IgD-negative memory B cell (primary cell): ENCODE measurements around the gene PFKFB4. TPM values are rescaled to one million over a fixed set of nuclear protein-coding genes. Genes with fewer than 3 reads are reported as not detected.
"Not testable (repeated sequence)": the region's sequence is repeated elsewhere in the genome, so short reads cannot be mapped to it uniquely, and the experiment has no call there.

Source experiments
- H3K27ac Mint-ChIP-seq, 3 donors: one replicate each; pipeline ENCODE4 v1.8.0; 2020 to 2022; ENCODE audit warnings: mild to moderate bottlenecking in 3 of 3, mixed read lengths in 3 of 3, moderate library complexity in 1 of 3
- H3K27me3 Mint-ChIP-seq: one replicate; pipeline ENCODE4 v1.8.0; 2021; ENCODE audit warnings: mixed read lengths
- H3K36me3 Mint-ChIP-seq: one replicate; pipeline ENCODE4 v1.8.0; 2020; ENCODE audit warnings: mild to moderate bottlenecking, mixed read lengths
- H3K4me1 Mint-ChIP-seq, 3 donors: one replicate each; pipeline ENCODE4 v1.8.0; 2020 to 2022; ENCODE audit warnings: mixed read lengths in 3 of 3, mild to moderate bottlenecking in 1 of 3
- H3K4me3 Mint-ChIP-seq, 4 donors: one replicate each; pipeline ENCODE4 v1.8.0; 2020 to 2022; ENCODE audit warnings: mild to moderate bottlenecking in 4 of 4, mixed read lengths in 4 of 4, moderate library complexity in 3 of 4
- H3K9me3 Mint-ChIP-seq, 3 donors: one replicate each; pipeline ENCODE4 v1.8.0; 2020 to 2021; ENCODE audit warnings: mixed read lengths in 3 of 3, mild to moderate bottlenecking in 1 of 3
- polyA plus RNA-seq: library from polyadenylated mRNA; unstranded; fragments of 300-500 nt; fragmentation: Illumina TruSeq; gene quantifications from one replicate; pipeline ENCODE4 v1.2.3, GENCODE V29; 2021

The PFKFB4 gene
- polyA plus RNA-seq, 1 donor from 2014 or later, result 1.5 TPM

DNA sequence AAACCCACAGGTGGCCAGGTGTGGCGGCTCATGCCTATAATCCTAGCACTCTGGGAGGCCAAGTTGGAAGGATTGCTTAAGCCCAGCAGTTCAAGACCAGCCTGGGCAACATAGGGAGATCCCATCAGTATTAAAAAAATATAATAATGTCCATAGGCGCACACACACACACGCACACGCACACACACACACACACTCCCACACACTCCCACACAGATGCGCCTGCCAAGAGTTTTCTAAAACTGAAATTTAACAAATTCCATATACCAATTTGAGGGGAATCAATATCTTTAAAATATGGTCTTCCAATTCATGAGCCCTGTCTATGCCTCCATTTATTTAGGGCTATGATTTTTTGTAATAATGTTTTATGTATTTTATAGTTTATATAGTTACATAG, 69.7 kb downstream of the PFKFB4 start:
- H3K4me1 Mint-ChIP-seq, result peaks cover 0 to 1% (median 1%) of the 10 kb centered on the region in 3 donors
- no peaks in the 10 kb centered on the region for H3K9me3 Mint-ChIP-seq
- peaks cover 1% of the 10 kb centered on the region for H3K36me3 Mint-ChIP-seq
- H3K27ac Mint-ChIP-seq, result no peak overlapping the region
- H3K27me3 Mint-ChIP-seq, result no peaks in the 10 kb centered on the region
- H3K4me3 Mint-ChIP-seq, result no peak overlapping the region

DNA sequence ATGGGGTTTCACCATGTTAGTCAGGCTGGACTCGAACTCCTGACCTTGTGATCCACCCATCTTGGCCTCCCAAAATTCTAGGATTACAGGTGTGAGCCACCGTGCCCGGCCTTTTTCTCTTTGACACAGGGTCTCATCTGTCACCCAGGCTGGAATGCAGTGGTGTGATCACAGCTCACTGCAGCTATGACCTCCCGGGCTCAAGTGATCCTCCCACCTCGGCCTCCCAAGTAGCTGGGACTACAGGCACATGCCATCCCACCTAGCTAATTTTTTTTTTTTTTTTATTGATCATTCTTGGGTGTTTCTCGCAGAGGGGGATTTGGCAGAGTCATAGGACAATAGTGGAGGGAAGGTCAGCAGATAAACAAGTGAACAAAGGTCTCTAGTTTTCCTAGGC, 73.8 kb downstream of the PFKFB4 start:
- not testable (repeated sequence) for H3K4me3 Mint-ChIP-seq

DNA sequence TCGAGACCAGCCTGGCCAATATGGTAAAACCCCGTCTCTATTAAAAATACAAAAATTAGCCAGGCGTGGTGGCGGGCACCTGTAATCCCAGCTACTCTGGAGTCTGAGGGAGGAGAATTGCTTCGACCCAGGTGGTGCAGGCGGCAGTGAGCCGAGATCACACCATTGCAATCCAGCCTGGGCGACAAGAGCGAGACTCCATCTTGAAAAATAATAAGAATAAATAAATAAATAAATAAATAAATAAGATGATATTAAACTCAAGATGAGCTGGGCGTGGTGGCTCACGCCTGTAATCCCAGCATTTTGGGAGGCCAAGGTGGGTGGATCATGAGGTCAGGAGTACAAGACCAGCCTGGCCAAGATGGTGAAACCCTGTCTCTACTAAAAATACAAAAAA, 75.7 kb downstream of the PFKFB4 start:
- H3K27me3 Mint-ChIP-seq, H3K36me3 Mint-ChIP-seq, H3K9me3 Mint-ChIP-seq, H3K27ac Mint-ChIP-seq, H3K4me3 Mint-ChIP-seq: not testable (repeated sequence)
- peaks cover 10 to 21% (median 13%) of the 10 kb centered on the region in 3 donors for H3K4me1 Mint-ChIP-seq

More for the DNA sequence above, 73.8 kb downstream of the PFKFB4 start:
- H3K36me3 Mint-ChIP-seq, H3K27ac Mint-ChIP-seq, H3K27me3 Mint-ChIP-seq, H3K9me3 Mint-ChIP-seq: not testable (repeated sequence)
- peaks cover 10 to 18% (median 13%) of the 10 kb centered on the region in 3 donors for H3K4me1 Mint-ChIP-seq

DNA sequence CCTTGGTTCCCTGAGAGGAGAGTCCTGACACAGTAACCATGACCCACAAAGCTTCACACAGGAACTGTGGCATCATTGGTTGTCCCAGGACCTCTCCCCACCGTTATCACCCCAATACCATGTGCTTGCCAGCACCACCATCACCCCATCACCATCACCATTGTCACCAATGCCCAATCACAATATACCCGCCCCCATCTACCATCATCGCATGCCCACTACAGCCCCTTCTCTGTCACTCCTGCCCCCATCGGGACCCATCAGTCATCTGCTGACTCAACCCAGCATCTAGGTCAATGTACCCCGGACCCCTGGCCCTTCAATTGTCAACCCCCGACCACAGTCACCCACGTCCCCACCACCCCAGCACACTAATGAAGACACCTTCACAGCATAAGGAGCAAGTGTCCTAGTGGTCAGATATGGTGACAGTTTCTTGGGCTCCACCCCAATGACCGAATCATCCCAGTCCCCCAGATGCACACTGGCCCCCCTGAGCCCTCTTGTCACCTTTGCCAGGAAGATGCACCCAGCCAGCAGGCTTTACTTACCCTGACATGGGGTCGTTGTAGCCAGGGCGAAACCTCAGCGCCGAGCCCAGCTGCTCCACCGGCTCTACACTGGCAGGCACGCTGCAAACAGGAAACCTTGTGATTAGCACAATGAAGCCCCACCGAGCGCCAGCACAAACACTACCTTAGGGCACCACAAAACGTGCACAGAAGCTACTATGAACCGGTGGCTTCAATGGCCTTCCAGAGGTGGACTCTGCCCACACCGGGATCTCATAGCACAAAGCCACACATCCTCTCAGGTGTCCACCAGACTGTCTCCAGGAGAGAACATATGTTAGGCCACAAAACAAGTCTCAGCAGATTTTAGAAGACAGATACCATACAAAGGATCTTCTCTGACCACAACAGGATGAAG, 77.7 kb downstream of the PFKFB4 start:
- Mint-ChIP-seq H3K4me1 (peaks cover 10 to 24% (median 20%) of the 10 kb centered on the region in 3 donors), H3K27ac (peak overlapping the region; percentile 65 to 98 (median 95)), H3K9me3 (no peaks in the 10 kb centered on the region), H3K27me3 (no peaks in the 10 kb centered on the region), H3K36me3 (no peaks in the 10 kb centered on the region), H3K4me3 (peak overlapping the region; percentile 34 to 93 (median 83))

- Mint-ChIP-seq H3K9me3 (no peaks in the 10 kb centered on the region), H3K4me1 (peaks cover 11 to 29% (median 25%) of the 10 kb centered on the region in 3 donors), H3K36me3 (no peaks in the 10 kb centered on the region), H3K27me3 (no peaks in the 10 kb centered on the region), H3K4me3 (peak overlapping the region in 2 of 4 donors; percentile 22 to 91), H3K27ac (peak overlapping the region; percentile 65 to 98 (median 80))
Observed at GRCh38 chr3:48477959-48478520, 78.6 kb downstream of the PFKFB4 start.

- Mint-ChIP-seq H3K27me3 (no peaks in the 10 kb centered on the region), H3K9me3 (no peaks in the 10 kb centered on the region), H3K36me3 (no peaks in the 10 kb centered on the region), H3K4me3 (peak overlapping the region in 1 of 4 donors; percentile 39), H3K4me1 (peaks cover 15 to 32% (median 28%) of the 10 kb centered on the region in 3 donors), H3K27ac (peak overlapping the region in 2 of 3 donors; percentile 53 to 65)
Observed at GRCh38 chr3:48476426-48477053, 80.1 kb downstream of the PFKFB4 start.

- no peaks in the 10 kb centered on the region for H3K27me3 Mint-ChIP-seq
- peaks cover 12 to 31% (median 27%) of the 10 kb centered on the region in 3 donors for H3K4me1 Mint-ChIP-seq
- peak overlapping the region in 1 of 4 donors; percentile 28 for H3K4me3 Mint-ChIP-seq
- no peaks in the 10 kb centered on the region for H3K36me3 Mint-ChIP-seq
- H3K27ac Mint-ChIP-seq, result peak overlapping the region in 1 of 3 donors; percentile 18
- H3K9me3 Mint-ChIP-seq, result no peaks in the 10 kb centered on the region
Observed at GRCh38 chr3:48475188-48475587, 81.4 kb downstream of the PFKFB4 start.

DNA sequence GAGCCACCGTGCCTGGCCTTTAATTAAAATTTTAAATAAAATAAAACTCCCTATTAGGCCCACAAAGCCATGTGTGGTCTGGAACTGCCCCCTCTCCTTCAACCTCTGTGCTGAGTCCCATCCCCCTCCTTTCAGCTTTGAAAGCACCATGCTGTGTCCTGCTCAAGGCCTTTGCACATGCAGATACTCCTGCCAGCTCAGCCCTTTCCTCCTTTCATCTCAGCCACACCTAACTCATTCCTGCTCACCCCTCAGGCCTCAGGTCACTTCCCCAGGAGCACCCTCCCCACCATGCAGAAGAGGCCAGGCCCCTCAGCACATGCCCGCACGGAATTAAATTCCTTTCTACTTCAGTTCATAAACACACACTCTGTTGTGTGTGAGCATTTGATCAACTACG, 82.0 kb downstream of the PFKFB4 start:
- no peaks in the 10 kb centered on the region for H3K9me3 Mint-ChIP-seq
- peaks cover 15 to 34% (median 30%) of the 10 kb centered on the region in 3 donors for H3K4me1 Mint-ChIP-seq
- no peaks in the 10 kb centered on the region for H3K36me3 Mint-ChIP-seq
- peak overlapping the region in 1 of 3 donors; percentile 18 for H3K27ac Mint-ChIP-seq
- H3K4me3 Mint-ChIP-seq, result peak overlapping the region in 1 of 4 donors; percentile 28
- H3K27me3 Mint-ChIP-seq, result no peaks in the 10 kb centered on the region

DNA sequence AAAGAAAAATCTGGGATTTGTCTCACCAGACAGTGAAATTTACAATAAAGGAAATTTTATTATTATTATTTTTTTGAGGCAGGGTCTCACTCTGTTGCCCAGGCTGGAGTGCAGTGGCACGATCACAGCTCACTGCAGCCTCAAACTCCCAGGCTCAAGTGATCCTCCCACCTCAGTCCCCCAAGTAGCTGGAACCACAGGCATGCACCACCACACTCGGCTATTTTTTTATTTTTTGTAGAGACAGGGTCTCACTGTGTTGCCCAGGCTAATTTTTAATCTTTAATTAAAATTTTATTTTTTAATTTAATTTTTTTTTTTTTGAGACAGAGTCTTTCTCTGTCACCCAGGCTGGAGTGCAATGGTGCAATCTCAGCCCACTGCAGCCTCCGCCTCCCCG, 82.6 kb downstream of the PFKFB4 start:
- H3K4me1 Mint-ChIP-seq, result peaks cover 12 to 36% (median 26%) of the 10 kb centered on the region in 3 donors
- H3K27ac Mint-ChIP-seq, result peak overlapping the region in 2 of 3 donors; percentile 90 to 99
- H3K9me3 Mint-ChIP-seq, H3K4me3 Mint-ChIP-seq, H3K36me3 Mint-ChIP-seq, H3K27me3 Mint-ChIP-seq: not testable (repeated sequence)

DNA sequence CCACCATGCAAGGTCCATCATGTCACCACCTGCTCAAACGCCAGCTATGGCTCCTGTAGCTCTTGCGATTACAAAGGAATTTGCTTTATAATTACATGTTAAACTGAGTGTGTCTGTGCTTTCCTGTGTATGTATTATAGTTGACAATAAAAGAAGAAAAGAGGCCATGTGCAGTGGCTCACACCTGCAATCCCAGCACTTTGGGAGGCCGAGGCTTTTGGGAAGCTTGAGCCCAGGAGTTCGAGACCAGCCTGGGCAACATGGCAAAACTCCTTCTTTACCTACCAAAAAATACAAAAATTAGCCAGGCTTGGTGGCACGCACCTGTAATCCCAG, 83.0 kb downstream of the PFKFB4 start:
- Mint-ChIP-seq H3K27me3 (no peaks in the 10 kb centered on the region), H3K4me1 (peaks cover 11 to 36% (median 26%) of the 10 kb centered on the region in 3 donors), H3K9me3 (no peaks in the 10 kb centered on the region), H3K27ac (peak overlapping the region; percentile 90 to 99 (median 99)), H3K36me3 (no peaks in the 10 kb centered on the region), H3K4me3 (peak overlapping the region; percentile 89 to 98 (median 96))

DNA sequence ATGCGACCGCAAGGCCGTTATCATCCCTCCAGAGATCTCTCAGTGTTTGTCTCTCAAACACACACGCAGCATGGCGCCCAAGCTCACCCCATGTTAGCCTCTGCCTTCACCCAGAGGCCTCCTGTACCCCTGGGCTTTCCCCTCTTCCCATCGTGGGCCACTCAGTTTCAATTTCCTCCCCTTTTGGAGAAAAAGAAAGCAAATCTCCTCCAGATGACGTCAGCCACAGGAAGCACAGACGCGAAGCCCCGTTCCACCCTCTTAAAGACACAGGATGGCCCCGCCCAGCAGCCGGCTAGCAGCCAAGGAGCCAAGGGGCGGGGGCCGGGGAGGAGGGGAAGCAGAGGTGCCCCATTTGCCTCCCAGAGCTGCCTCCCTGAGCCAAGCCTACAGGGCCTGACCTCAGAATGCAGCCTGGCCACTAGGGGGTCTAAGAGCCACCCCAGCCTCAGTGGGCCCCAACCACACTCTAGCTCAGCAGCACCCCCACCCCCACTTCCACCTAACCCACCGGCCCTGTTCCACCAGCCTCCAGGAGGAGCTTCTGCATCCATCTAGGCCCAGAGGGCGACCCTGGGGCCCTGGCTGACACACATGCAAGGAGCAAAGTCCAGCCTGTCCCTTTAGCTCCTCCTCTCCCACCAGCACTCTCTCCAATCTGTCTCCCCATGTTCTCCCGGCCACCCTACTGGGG, 83.5 kb downstream of the PFKFB4 start:
- Mint-ChIP-seq H3K4me3 (peak overlapping the region; percentile 89 to 98 (median 96)), H3K27me3 (peaks cover under 1% of the 10 kb centered on the region), H3K4me1 (peaks cover 12 to 32% (median 27%) of the 10 kb centered on the region in 3 donors), H3K36me3 (no peaks in the 10 kb centered on the region), H3K9me3 (no peaks in the 10 kb centered on the region), H3K27ac (peak overlapping the region; percentile 90 to 99 (median 99))

DNA sequence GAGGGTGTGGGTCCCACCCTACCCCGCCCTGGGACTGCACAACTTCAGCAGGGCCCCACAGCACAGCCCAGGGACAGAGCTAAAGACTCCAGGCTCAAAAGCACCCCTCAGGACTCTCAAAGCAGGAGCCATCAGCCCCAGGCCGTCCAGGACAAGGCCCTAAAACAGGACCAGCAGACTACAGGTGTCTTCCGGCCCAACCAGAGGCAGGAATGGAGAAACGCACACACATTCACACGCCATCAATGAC, 84.0 kb downstream of the PFKFB4 start:
- H3K27me3 Mint-ChIP-seq, result peaks cover 2% of the 10 kb centered on the region
- H3K4me1 Mint-ChIP-seq, result peaks cover 17 to 34% (median 32%) of the 10 kb centered on the region in 3 donors
- peak overlapping the region; percentile 90 to 99 (median 99) for H3K27ac Mint-ChIP-seq
- peak overlapping the region; percentile 89 to 98 (median 96) for H3K4me3 Mint-ChIP-seq
- H3K9me3 Mint-ChIP-seq, result no peaks in the 10 kb centered on the region
- no peaks in the 10 kb centered on the region for H3K36me3 Mint-ChIP-seq

DNA sequence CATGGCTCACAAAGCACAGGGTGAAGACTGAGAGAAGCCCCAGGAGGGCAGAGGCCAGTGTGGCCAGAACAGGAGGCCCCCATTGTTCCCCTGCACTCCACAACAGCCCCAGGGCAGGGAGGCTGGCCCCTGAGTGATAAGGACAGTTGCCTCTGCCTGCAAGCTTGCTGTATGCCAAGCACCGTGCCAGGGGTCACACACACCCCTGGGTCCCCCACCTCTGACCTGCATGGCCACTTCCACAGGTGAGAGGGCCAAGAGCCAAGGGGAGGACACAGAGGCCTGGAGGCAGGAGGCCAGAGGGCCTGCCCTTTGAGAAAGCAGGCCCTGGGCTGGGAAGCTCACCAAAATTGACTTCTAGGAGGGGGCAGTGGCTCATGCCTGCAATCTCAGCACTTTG, 86.3 kb downstream of the PFKFB4 start:
- Mint-ChIP-seq H3K27ac (peak overlapping the region; percentile 27 to 90 (median 45)), H3K36me3 (no peaks in the 10 kb centered on the region), H3K27me3 (peaks cover 2% of the 10 kb centered on the region), H3K4me3 (peak overlapping the region; percentile 30 to 87 (median 82)), H3K9me3 (no peaks in the 10 kb centered on the region), H3K4me1 (peaks cover 22 to 44% (median 41%) of the 10 kb centered on the region in 3 donors)

DNA sequence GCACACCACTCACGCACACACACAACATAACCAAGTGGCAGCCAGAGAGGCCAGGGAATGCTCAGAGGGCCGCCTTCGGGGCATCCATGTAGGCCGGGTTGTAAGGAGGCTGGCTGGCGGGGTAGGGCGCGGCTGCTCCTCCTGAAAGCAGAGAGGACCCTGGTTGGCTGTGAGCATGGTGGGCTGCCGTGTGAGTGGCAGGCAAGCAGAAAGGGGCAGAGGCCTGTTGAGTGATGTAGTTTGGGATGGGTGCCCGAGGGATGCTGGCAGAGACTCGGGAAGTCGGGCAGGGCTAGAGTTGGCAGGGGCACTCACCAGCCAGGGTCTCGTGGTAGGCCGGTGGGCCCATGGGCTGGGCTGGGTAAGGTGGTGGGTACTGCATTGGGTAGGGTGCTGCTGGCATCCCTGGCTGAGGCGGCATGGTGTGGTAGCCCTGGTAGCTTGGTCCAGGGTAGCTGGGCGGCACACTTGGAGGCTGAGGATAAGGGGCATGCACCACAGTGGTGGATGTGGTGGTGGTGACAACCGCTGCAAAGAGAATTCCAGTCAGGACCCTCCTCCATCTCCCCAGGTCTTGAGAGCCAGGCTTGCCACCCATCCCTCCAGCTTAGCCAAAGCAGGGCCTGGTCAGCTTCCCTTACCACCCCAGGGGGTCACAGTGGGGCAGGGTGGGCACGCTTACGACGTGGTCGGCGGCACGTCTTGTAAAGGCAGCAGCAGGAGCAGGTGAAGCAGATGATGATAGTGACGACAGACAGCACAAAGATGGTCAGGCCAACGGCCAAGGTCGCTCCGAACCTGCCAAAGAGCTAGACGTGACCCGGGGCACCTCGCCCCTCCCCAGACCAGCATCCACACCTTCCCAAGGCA, 87.3 kb downstream of the PFKFB4 start:
- Mint-ChIP-seq H3K9me3 (no peaks in the 10 kb centered on the region), H3K4me3 (peak overlapping the region; percentile 16 to 87 (median 70))

More for the DNA sequence above, 87.3 kb downstream of the PFKFB4 start:
- Mint-ChIP-seq H3K4me1 (peaks cover 22 to 42% (median 34%) of the 10 kb centered on the region in 3 donors), H3K27me3 (peaks cover 2% of the 10 kb centered on the region), H3K36me3 (no peaks in the 10 kb centered on the region), H3K27ac (peak overlapping the region; percentile 27 to 71 (median 45))
